Lung (tissue), 12 donors: Measurements from ENCODE around the gene DGKH. TPM values are rescaled to one million over a fixed set of nuclear protein-coding genes. Genes with fewer than 3 reads are reported as not detected.

Source experiments
- ATAC-seq: fragments of 200-7000 bp; cut with Tn5 transposase; one replicate; pipeline ENCODE4 v1.9.1; 2020; ENCODE audit warnings: moderate number of reproducible peaks; ENCODE audit not compliant: insufficient read depth, low FRiP score
- DNase-seq, 3 donors: peaks; one replicate each; pipeline ENCODE4 v3.0.0-alpha.2; 2013 to 2017
- H3K27ac ChIP-seq, 2 donors: one replicate each; pipeline ENCODE4 v1.5.1; 2013; ENCODE audit warnings: mild to moderate bottlenecking in 2 of 2, moderate library complexity in 2 of 2, control low read depth in 1 of 2, inconsistent platforms in 1 of 2, low read depth in 1 of 2, low read length in 1 of 2
- H3K27me3 ChIP-seq, 3 donors: one replicate each; pipeline ENCODE4 v1.5.1; 2013; ENCODE audit warnings: low read length in 2 of 3; ENCODE audit not compliant: control insufficient read depth in 3 of 3, insufficient read depth in 3 of 3
- H3K36me3 ChIP-seq, 4 donors: one replicate each; pipeline ENCODE4 v1.5.1; 2013; ENCODE audit warnings: low read length in 4 of 4, mild to moderate bottlenecking in 1 of 4, moderate library complexity in 1 of 4; ENCODE audit not compliant: control insufficient read depth in 4 of 4, insufficient read depth in 4 of 4
- H3K4me1 ChIP-seq, 5 donors: one replicate each; pipeline ENCODE4 v1.5.1; 2013; ENCODE audit warnings: low read length in 5 of 5, mild to moderate bottlenecking in 2 of 5, moderate library complexity in 1 of 5; ENCODE audit not compliant: control insufficient read depth in 5 of 5, insufficient read depth in 5 of 5
- H3K4me3 ChIP-seq: one replicate; pipeline ENCODE4 v1.5.1; 2013; ENCODE audit warnings: mild to moderate bottlenecking, control low read depth, moderate library complexity
- H3K9ac ChIP-seq, 2 donors: one replicate each; pipeline ENCODE4 v1.5.1; 2013; ENCODE audit warnings: low read length in 2 of 2, control low read depth in 1 of 2; ENCODE audit not compliant: insufficient read depth in 1 of 2
- H3K9me3 ChIP-seq, 4 donors: one replicate each; pipeline ENCODE4 v1.5.1; 2013; ENCODE audit warnings: low read length in 3 of 4, mild to moderate bottlenecking in 1 of 4, moderate library complexity in 1 of 4; ENCODE audit not compliant: control insufficient read depth in 4 of 4, insufficient read depth in 3 of 4
- CTCF ChIP-seq: IDR thresholded peaks from 2 replicates; pipeline ENCODE4 v1.5.1; 2012; ENCODE audit warnings: mild to moderate bottlenecking; ENCODE audit errors: control extremely low read depth, extremely low read depth
- WGBS, 2 donors: extraction: QIAGEN DNeasy Blood & Tissue Kit; methylation state at CpG; one replicate each; pipeline ENCODE4 v1.1.7; 2013; 5-methylcytosine and 5-hydroxymethylcytosine counted together
- polyA plus RNA-seq, 2 donors: library from polyadenylated mRNA; stranded (reverse); fragments of 200-250 nt; gene quantifications; one replicate each; pipeline ENCODE4 v1.2.1, GENCODE V29; 2013
- total RNA-seq, 2 donors: library from RNA; depleted of rRNA in 1 of 2; stranded (reverse); fragments of >200 nt in 1 of 2; gene quantifications; one replicate each; pipeline ENCODE4 v1.2.1, GENCODE V29; 2014 to 2021
- donor health status: control.
- donor health status: control.
- donor health status: Bipolar disorder and iron deficiency.
- donor health status: healthy.
- donor health status: DM: yes; HTN: yes; CAD: no.

Gene DGKH
- total and polyA plus RNA-seq, 4 donors: 2.2 to 33.1 (median 11.4) TPM

- Histone ChIP-seq H3K36me3 (peaks cover 0 to 8% (median 4%) of the 10 kb centered on the region in 4 donors), H3K27me3 (no peaks in the 10 kb centered on the region), H3K4me3 (no peak overlapping the region), H3K9ac (no peak overlapping the region), H3K4me1 (peaks cover 0 to 8% (median 0%) of the 10 kb centered on the region in 5 donors), H3K9me3 (peaks cover 0 to 2% (median 0%) of the 10 kb centered on the region in 4 donors), H3K27ac (no peak overlapping the region)
- no peak for DNase-seq
- no peak for ATAC-seq
- no peak for TF ChIP-seq CTCF
- WGBS, 2 donors: 88 to 97% methylated on average over 4 of the region's 4 CpGs
Measured at GRCh38 chr13:42173789-42174343, 125.4 kb downstream of the DGKH start.

- Histone ChIP-seq H3K9me3 (peaks cover 0 to 2% (median 0%) of the 10 kb centered on the region in 4 donors), H3K27me3 (no peaks in the 10 kb centered on the region), H3K4me1 (peaks cover 0 to 8% (median 0%) of the 10 kb centered on the region in 5 donors), H3K9ac (no peak overlapping the region), H3K4me3 (no peak overlapping the region), H3K36me3 (peaks cover 0 to 8% (median 4%) of the 10 kb centered on the region in 4 donors), H3K27ac (peak overlapping the region in 1 of 2 donors; percentile 56)
- DNase-seq (peak in 2 of 3 donors; percentile 1 to 17), ATAC-seq (no peak)
- no peak for TF ChIP-seq CTCF
- WGBS, 2 donors: 68 to 80% methylated on average over 8 of the region's 8 CpGs
Measured at GRCh38 chr13:42174344-42175162, 126.1 kb downstream of the DGKH start.

GRCh38 chr13:42176294-42176693 lies 127.8 kb downstream of the DGKH start:
- no peak overlapping the region for H3K9ac ChIP-seq
- no peaks in the 10 kb centered on the region for H3K27me3 ChIP-seq
- TF ChIP-seq CTCF: no peak
- no peak overlapping the region for H3K4me3 ChIP-seq
- no peak overlapping the region for H3K27ac ChIP-seq
- ATAC-seq: no peak
- H3K4me1 ChIP-seq: peaks cover 0 to 8% (median 0%) of the 10 kb centered on the region in 5 donors
- peak in 1 of 3 donors; percentile 6 for DNase-seq
- peaks cover 0 to 2% (median 0%) of the 10 kb centered on the region in 4 donors for H3K9me3 ChIP-seq
- peaks cover 0 to 8% (median 4%) of the 10 kb centered on the region in 4 donors for H3K36me3 ChIP-seq
